GM12873 (cell line): Measurements from ENCODE around the gene RSL1D1.

Source experiments
- TF ChIP-seq, protein P1 (sequence below): IDR thresholded peaks from 2 replicates; pipeline ENCODE4 v1.5.1; 2012; ENCODE audit warnings: low read depth, mild to moderate bottlenecking, moderate library complexity, low read length, control low read depth; ENCODE audit not compliant: insufficient read depth; ENCODE audit errors: missing control alignments

Gene RSL1D1

DNA sequence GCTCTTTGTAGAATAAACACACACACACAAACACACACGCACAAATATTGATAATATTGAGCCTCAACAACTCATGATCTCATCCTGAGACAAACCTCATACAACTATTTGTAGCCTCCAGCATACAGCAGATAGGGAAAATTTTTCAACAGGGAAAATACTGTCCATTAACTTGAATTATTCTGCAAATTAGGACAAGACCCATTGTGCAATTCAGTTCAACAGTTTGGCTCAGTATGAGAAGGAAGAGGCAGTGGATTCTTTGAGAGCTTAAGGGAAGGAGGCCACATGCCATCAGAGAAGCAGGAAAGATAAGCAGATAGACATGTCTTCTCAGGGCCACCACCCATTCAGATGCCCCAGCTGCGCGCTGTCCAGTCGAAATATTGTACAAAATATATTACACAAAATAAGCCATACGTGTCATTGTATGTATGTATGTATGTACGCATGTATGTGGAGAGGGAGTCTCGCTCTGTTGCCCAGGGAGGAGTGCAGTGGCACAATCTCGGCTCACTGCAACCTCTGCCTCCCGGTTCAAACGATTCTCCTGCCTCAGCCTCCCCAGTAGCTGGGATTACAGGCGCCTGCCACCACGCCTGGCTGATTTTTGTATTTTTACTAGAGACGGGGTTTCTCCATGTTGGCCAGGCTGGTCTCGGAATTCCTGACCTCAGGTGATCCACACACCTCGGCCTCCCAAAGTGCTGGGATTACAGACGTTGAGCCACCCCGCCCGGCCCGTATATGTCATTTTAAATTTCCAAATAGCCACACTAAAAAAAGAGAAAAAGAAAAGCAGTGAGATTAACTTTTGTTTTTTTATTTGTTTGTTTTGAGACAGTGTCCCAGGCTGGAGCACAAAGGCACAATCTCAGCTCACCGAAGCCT is 56.1 kb downstream of the RSL1D1 start:
- TF ChIP-seq, protein P1, sequence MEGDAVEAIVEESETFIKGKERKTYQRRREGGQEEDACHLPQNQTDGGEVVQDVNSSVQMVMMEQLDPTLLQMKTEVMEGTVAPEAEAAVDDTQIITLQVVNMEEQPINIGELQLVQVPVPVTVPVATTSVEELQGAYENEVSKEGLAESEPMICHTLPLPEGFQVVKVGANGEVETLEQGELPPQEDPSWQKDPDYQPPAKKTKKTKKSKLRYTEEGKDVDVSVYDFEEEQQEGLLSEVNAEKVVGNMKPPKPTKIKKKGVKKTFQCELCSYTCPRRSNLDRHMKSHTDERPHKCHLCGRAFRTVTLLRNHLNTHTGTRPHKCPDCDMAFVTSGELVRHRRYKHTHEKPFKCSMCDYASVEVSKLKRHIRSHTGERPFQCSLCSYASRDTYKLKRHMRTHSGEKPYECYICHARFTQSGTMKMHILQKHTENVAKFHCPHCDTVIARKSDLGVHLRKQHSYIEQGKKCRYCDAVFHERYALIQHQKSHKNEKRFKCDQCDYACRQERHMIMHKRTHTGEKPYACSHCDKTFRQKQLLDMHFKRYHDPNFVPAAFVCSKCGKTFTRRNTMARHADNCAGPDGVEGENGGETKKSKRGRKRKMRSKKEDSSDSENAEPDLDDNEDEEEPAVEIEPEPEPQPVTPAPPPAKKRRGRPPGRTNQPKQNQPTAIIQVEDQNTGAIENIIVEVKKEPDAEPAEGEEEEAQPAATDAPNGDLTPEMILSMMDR: no peak

- TF ChIP-seq, protein P1: no peak
Measured at GRCh38 chr16:11794447-11794846, 56.9 kb downstream of the RSL1D1 start.

DNA sequence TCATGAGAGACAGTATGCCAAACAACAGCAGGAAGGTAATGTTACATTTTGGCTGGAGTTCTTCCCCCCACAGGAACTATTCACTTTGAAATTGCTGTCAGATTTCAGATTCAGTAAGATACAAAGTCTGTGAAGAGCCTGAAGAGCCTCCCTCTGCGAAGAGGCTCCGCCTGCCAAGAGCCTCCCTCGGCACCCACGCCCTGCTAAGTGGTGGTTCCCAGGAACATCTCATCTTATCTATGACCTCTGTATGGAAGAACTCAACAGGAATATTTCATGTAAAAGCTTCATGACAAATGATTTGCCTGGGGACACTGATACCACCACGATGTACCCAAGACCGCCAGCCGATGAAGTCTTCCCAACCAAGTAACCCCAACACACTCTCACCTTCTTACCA is 57.5 kb downstream of the RSL1D1 start:
- TF ChIP-seq, protein P1: no peak

DNA sequence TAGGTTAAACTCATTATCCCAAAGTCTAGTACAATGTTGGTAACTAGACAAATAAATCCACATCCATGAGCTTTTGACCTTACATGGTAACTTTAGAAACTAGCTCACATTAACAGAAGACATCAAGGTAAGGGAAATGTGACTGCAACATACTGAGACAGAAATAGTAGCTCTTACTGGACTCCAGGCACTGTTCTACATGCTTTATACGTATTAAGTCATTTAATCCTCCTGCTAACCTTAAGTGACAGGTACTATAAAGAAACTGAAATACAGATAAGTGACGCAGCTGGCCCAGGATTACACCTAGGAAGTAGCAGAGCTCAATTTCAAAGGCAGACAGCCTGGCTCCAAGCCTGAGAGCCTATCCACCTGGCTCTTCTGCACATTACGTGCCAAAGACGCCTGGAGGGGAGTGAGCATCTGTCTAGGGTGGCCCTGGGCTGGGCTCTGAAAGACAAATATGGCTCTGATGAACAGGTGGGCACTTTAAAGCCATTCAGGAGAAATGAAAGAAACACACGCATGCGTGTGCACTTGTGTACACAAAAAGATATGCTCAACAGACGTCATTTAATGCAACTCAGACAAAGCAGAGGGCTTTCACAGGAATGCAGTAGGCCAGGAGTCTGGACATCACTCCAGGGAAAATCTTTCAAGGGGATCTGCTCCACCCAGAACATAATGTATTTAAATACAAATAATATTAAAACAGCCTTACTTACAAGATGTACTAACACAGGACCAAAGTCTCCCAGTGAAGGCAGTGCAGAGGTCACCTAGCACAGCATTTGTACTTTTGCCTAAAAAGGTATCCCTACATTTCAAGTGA is 58.7 kb downstream of the RSL1D1 start:
- TF ChIP-seq, protein P1: no peak

DNA sequence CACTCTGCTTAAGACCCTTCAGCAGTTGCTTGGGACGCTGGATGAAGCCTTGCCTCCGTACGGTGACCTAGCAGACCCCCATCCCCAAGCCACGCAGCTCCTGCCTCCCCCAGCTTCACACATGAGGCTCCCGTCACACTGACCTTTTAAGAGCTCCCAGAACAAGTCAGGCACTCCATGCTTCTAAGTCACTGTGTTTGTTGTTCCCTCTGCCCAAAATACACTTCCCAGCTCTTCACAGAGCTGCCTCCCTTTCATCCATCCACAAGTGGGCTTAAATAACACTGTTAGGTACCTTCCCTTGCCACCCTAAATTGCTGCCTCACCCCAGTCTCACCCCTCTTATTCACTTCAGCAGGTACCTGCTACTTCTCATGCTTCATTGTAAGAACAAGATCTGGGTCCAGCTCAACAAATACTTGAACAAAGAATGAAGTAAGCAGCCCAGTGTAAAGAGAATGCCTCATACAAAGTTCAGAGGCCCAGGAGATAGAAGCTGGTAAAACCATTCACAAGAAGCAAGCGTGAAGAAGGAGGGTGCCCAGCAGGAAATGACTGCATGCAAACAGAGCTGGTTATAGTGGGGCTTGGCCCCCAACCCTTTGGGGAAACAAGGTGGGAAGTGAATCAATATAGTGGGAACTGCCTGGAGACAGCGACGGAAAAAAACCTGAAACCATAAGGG is 60.1 kb downstream of the RSL1D1 start:
- TF ChIP-seq, protein P1: no peak

DNA sequence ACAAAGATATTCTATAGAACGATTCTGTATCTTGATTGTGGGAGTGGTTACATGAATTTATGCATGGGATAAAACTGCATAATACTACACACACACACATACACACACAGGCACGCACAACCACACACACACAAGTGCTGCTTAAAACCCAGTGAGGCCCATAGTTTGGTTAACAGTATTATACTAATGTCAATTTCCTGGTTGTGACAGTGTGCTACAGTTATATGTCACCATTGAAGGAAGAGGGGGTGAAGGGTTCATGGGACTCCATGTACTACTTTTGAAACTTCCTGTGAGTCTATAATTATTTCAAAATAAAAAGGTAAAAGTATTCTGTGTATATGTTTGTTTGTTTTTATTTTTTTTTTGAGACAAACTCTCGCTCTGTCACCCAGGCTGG is 62.4 kb downstream of the RSL1D1 start:
- TF ChIP-seq, protein P1: no peak

GRCh38 chr16:11784038-11784369 is 67.3 kb downstream of the RSL1D1 start:
- TF ChIP-seq, protein P1: no peak
